ENCODE data around the gene FLNB.

DNA sequence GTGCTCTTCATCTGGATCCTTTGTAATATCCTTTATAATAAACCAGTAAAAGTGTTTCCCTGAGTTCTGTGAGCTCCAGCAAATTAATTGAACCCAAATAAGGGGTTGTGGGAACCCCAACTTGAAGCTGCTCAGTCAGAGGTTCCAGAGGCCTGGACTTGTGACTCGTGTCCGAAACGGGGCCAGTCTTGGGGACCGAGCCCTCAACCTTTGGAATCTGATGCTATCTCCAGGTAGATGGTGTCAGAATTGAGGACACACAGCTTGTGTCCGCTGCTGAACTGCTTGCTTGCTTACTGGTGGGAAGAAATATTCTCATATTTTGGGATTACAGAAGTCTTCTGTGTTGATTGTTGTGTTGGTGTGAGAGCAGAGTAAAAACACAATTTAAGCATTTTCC, 39.7 kb upstream of the FLNB start:
- TF ChIP-seq, protein P1, sequence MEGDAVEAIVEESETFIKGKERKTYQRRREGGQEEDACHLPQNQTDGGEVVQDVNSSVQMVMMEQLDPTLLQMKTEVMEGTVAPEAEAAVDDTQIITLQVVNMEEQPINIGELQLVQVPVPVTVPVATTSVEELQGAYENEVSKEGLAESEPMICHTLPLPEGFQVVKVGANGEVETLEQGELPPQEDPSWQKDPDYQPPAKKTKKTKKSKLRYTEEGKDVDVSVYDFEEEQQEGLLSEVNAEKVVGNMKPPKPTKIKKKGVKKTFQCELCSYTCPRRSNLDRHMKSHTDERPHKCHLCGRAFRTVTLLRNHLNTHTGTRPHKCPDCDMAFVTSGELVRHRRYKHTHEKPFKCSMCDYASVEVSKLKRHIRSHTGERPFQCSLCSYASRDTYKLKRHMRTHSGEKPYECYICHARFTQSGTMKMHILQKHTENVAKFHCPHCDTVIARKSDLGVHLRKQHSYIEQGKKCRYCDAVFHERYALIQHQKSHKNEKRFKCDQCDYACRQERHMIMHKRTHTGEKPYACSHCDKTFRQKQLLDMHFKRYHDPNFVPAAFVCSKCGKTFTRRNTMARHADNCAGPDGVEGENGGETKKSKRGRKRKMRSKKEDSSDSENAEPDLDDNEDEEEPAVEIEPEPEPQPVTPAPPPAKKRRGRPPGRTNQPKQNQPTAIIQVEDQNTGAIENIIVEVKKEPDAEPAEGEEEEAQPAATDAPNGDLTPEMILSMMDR (IDR thresholded peaks at IDR 0.05), result no peak
- TF ChIP-seq POLR2AphosphoS5 (IDR thresholded peaks at IDR 0.05; ENCODE audit: low read depth, low read length) (no peak), TCF7L2 (IDR thresholded peaks at IDR 0.05; ENCODE audit: low read depth, low read length) (no peak)
- TF ChIP-seq, protein P2, sequence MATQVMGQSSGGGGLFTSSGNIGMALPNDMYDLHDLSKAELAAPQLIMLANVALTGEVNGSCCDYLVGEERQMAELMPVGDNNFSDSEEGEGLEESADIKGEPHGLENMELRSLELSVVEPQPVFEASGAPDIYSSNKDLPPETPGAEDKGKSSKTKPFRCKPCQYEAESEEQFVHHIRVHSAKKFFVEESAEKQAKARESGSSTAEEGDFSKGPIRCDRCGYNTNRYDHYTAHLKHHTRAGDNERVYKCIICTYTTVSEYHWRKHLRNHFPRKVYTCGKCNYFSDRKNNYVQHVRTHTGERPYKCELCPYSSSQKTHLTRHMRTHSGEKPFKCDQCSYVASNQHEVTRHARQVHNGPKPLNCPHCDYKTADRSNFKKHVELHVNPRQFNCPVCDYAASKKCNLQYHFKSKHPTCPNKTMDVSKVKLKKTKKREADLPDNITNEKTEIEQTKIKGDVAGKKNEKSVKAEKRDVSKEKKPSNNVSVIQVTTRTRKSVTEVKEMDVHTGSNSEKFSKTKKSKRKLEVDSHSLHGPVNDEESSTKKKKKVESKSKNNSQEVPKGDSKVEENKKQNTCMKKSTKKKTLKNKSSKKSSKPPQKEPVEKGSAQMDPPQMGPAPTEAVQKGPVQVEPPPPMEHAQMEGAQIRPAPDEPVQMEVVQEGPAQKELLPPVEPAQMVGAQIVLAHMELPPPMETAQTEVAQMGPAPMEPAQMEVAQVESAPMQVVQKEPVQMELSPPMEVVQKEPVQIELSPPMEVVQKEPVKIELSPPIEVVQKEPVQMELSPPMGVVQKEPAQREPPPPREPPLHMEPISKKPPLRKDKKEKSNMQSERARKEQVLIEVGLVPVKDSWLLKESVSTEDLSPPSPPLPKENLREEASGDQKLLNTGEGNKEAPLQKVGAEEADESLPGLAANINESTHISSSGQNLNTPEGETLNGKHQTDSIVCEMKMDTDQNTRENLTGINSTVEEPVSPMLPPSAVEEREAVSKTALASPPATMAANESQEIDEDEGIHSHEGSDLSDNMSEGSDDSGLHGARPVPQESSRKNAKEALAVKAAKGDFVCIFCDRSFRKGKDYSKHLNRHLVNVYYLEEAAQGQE (IDR thresholded peaks at IDR 0.05; ENCODE audit: insufficient read depth in 1 of 2, low read depth in 2 of 2, low read length in 1 of 2), result no peak

Data from Panc1 (cell line).